K562 (cell line): ENCODE data around the gene ZBTB32. TPM values are rescaled to one million over a fixed set of nuclear protein-coding genes. Genes with fewer than 3 reads are reported as not detected.

Experiments
- ARID4B ChIP-seq: sonication (generic); formaldehyde crosslinking; IDR thresholded peaks from 2 replicates; pipeline ENCODE4 v1.8.0; 2022; ENCODE audit warnings: mild to moderate bottlenecking, missing genetic modification reagents
- GABPB2 ChIP-seq: fragments of 250-450 bp; sonication (Bioruptor Pico); conservative IDR thresholded peaks from 2 replicates; pipeline ENCODE4 v1.5.1; 2021; ENCODE audit warnings: mild to moderate bottlenecking
- GTF2E2 ChIP-seq: fragments of 200-800 bp; sonication (Bioruptor generic); IDR thresholded peaks from 2 replicates; pipeline ENCODE4 v1.6.1; 2016; ENCODE audit warnings: missing genetic modification characterization, missing compliant biosample characterization
- HMGN3 ChIP-seq: IDR thresholded peaks from 2 replicates; pipeline ENCODE4 v1.6.1; 2011; ENCODE audit warnings: borderline replicate concordance, low read depth, mild to moderate bottlenecking, mixed read lengths, low read length; ENCODE audit not compliant: insufficient read length; ENCODE audit errors: extremely low read depth
- NCOA1 ChIP-seq: fragments of 450-650 bp; IDR thresholded peaks from 2 replicates; pipeline ENCODE4 v1.6.1; 2016; ENCODE audit warnings: low read depth
- SMARCB1 ChIP-seq: IDR thresholded peaks from 2 replicates; pipeline ENCODE4 v1.6.1; 2011; ENCODE audit warnings: improper control_type of control experiment, low read depth; ENCODE audit not compliant: insufficient read length
- ZNF133 ChIP-seq: fragments of 250-450 bp; sonication (Bioruptor Pico); IDR thresholded peaks from 2 replicates; pipeline ENCODE4 v1.4.0; 2020; ENCODE audit warnings: mild to moderate bottlenecking
- ZNF3 ChIP-seq: fragments of 250-450 bp; sonication (Bioruptor Pico); IDR thresholded peaks from 2 replicates; pipeline ENCODE4 v1.5.0; 2021; ENCODE audit warnings: mild to moderate bottlenecking, moderate library complexity
- ZNF384 ChIP-seq: IDR thresholded peaks from 2 replicates; pipeline ENCODE4 v1.6.1; 2012; ENCODE audit warnings: low read depth, low read length, improper control_type of control experiment
- polyA plus RNA-seq, 8 experiments: library from polyadenylated mRNA; depleted of rRNA in 4 of 8; stranded (reverse) in 5 of 8; unstranded in 3 of 8; fragments of >200 nt; fragmentation: Nextera tagmentation in 2 of 8; fragmentation: Illumina TruSeq in 1 of 8; extraction: Ambion mirVana in 2 of 8; extraction: Trizol in 1 of 8; gene quantifications; 2 replicates each; pipeline versions ENCODE4 v1.2.1 to v1.2.3, GENCODE V29; 2011 to 2014; ENCODE audit warnings: inconsistent platforms in 1 of 8, missing spikeins in 1 of 8
- total RNA-seq, 7 experiments: library from RNA; depleted of rRNA in 6 of 7; stranded (reverse); fragments of >200 nt in 6 of 7; fragmentation: Illumina TruSeq in 2 of 7; extraction: Trizol in 2 of 7; gene quantifications; 2 replicates each; pipeline versions ENCODE4 v1.2.1 to v1.2.3, GENCODE V29; 2011 to 2021; ENCODE audit warnings: low replicate concordance in 1 of 7
- TF ChIP-seq, protein P1 (sequence below), 2 experiments: fragments of 450-650 bp in 1 of 2; sonication (generic) in 1 of 2; formaldehyde crosslinking in 1 of 2; IDR thresholded peaks; 2 replicates each; pipeline versions ENCODE4 v1.7.1 to v1.9.0; 2016 to 2022; ENCODE audit warnings: inconsistent platforms in 1 of 2, mild to moderate bottlenecking in 1 of 2, missing genetic modification reagents in 1 of 2
- TF ChIP-seq, protein P2 (sequence below): fragments of 250-450 bp; sonication (Bioruptor Pico); IDR thresholded peaks from 2 replicates; pipeline ENCODE4 v1.5.0; 2020; ENCODE audit warnings: mild to moderate bottlenecking, borderline replicate concordance

ZBTB32 gene
- total and polyA plus RNA-seq, 9 of the 15 experiments (the other 6 are each of a cell fraction or from before 2014, with no cell fraction given), result 0.20 TPM; not detected in 8

DNA sequence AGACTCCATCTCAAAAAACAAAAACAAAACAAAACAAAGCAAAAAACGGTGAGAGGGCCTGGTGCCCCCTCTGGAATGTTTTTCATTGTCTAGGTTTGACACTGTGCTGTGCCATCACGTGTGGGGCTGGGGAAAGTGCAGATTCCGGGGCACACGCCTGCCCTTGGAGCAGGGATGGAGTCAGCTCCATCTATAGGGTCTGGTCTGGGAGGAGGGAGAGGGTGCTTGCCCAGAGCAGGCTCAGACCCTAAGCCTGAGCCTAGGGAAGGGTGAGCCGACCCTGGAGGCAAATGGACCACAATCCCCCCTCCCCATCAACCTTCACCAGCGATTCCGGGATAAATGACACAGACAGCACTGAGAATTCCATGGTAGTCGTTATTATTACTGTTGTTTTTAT lies 10.9 kb upstream of the ZBTB32 start (continued):
- TF ChIP-seq, protein P1, sequence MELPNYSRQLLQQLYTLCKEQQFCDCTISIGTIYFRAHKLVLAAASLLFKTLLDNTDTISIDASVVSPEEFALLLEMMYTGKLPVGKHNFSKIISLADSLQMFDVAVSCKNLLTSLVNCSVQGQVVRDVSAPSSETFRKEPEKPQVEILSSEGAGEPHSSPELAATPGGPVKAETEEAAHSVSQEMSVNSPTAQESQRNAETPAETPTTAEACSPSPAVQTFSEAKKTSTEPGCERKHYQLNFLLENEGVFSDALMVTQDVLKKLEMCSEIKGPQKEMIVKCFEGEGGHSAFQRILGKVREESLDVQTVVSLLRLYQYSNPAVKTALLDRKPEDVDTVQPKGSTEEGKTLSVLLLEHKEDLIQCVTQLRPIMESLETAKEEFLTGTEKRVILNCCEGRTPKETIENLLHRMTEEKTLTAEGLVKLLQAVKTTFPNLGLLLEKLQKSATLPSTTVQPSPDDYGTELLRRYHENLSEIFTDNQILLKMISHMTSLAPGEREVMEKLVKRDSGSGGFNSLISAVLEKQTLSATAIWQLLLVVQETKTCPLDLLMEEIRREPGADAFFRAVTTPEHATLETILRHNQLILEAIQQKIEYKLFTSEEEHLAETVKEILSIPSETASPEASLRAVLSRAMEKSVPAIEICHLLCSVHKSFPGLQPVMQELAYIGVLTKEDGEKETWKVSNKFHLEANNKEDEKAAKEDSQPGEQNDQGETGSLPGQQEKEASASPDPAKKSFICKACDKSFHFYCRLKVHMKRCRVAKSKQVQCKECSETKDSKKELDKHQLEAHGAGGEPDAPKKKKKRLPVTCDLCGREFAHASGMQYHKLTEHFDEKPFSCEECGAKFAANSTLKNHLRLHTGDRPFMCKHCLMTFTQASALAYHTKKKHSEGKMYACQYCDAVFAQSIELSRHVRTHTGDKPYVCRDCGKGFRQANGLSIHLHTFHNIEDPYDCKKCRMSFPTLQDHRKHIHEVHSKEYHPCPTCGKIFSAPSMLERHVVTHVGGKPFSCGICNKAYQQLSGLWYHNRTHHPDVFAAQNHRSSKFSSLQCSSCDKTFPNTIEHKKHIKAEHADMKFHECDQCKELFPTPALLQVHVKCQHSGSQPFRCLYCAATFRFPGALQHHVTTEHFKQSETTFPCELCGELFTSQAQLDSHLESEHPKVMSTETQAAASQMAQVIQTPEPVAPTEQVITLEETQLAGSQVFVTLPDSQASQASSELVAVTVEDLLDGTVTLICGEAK (IDR thresholded peaks at IDR 0.05), result no peak
- TF ChIP-seq, protein P1 (CRISPR knock-in tag; IDR thresholded peaks at IDR 0.05), result no peak
- no peak for TF ChIP-seq SMARCB1
- no peak for TF ChIP-seq ZNF3 (CRISPR knock-in tag)
- no peak for TF ChIP-seq ZNF133
- no peak for TF ChIP-seq NCOA1
- no peak for TF ChIP-seq ARID4B (CRISPR knock-in tag)
- TF ChIP-seq, protein P2, sequence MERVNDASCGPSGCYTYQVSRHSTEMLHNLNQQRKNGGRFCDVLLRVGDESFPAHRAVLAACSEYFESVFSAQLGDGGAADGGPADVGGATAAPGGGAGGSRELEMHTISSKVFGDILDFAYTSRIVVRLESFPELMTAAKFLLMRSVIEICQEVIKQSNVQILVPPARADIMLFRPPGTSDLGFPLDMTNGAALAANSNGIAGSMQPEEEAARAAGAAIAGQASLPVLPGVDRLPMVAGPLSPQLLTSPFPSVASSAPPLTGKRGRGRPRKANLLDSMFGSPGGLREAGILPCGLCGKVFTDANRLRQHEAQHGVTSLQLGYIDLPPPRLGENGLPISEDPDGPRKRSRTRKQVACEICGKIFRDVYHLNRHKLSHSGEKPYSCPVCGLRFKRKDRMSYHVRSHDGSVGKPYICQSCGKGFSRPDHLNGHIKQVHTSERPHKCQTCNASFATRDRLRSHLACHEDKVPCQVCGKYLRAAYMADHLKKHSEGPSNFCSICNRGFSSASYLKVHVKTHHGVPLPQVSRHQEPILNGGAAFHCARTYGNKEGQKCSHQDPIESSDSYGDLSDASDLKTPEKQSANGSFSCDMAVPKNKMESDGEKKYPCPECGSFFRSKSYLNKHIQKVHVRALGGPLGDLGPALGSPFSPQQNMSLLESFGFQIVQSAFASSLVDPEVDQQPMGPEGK (CRISPR knock-in tag), result no peak
- TF ChIP-seq GTF2E2 (tag), result no peak
- TF ChIP-seq ZNF384, result no peak
- no peak for TF ChIP-seq GABPB2 (CRISPR knock-in tag)
- TF ChIP-seq HMGN3, result no peak
